GM12878 (cell line): ENCODE data around the gene TTLL12.

Experiments used
- BHLHE40 ChIP-seq, 2 experiments: fragments of 450-650 bp in 1 of 2; IDR thresholded peaks; 2 replicates each; pipeline ENCODE4 v1.6.1; 2011 to 2017; ENCODE audit warnings: low read depth in 2 of 2, borderline replicate concordance in 1 of 2, improper control_type of control experiment in 1 of 2, low read length in 1 of 2, mild to moderate bottlenecking in 1 of 2
- CTCF ChIP-seq, 3 experiments: IDR thresholded peaks in 2 of 3; conservative IDR thresholded peaks in 1 of 3; 2 replicates each; pipeline ENCODE4 v1.5.1; 2011; ENCODE audit warnings: low read depth in 3 of 3, low read length in 3 of 3, mild to moderate bottlenecking in 3 of 3, control low read depth in 2 of 3, moderate library complexity in 2 of 3, inconsistent platforms in 1 of 3, mixed read lengths in 1 of 3; ENCODE audit not compliant: control insufficient read depth in 2 of 3, insufficient read depth in 1 of 3; ENCODE audit errors: extremely low read depth in 1 of 3
- EP300 ChIP-seq, 2 experiments: fragments of 150-350 bp in 1 of 2; IDR thresholded peaks; 2 replicates each; pipeline ENCODE4 v1.6.1; 2011 to 2012; ENCODE audit warnings: low read depth in 2 of 2, low read length in 2 of 2, borderline replicate concordance in 1 of 2, improper control_type of control experiment in 1 of 2, inconsistent platforms in 1 of 2; ENCODE audit not compliant: control insufficient read depth in 1 of 2
- EZH2 ChIP-seq: IDR thresholded peaks from 2 replicates; pipeline ENCODE4 v1.6.1; 2012; ENCODE audit warnings: low read depth, mild to moderate bottlenecking, control low read depth, inconsistent platforms, low read length, borderline replicate concordance; ENCODE audit not compliant: control insufficient read depth
- MYC ChIP-seq: IDR thresholded peaks from 2 replicates; pipeline ENCODE4 v1.6.1; 2011; ENCODE audit warnings: mild to moderate bottlenecking, low read length, moderate library complexity, inconsistent platforms; ENCODE audit not compliant: insufficient read depth, insufficient replicate concordance, insufficient read length, severe bottlenecking
- NFXL1 ChIP-seq: fragments of 450-650 bp; IDR thresholded peaks from 2 replicates; pipeline ENCODE4 v1.6.1; 2017; ENCODE audit warnings: antibody characterized with exemption, mild to moderate bottlenecking, borderline replicate concordance
- RBBP5 ChIP-seq: fragments of 200-600 bp; sonication (generic); conservative IDR thresholded peaks from 2 replicates; pipeline ENCODE4 v1.6.1; 2016
- SUPT20H ChIP-seq: IDR thresholded peaks from 2 replicates; pipeline ENCODE4 v1.6.1; 2011; ENCODE audit warnings: low read depth, mild to moderate bottlenecking, low read length, moderate library complexity, borderline replicate concordance; ENCODE audit not compliant: control insufficient read depth
- TARDBP ChIP-seq: IDR thresholded peaks from 2 replicates; pipeline ENCODE4 v1.6.1; 2016; ENCODE audit warnings: borderline replicate concordance
- TCF7 ChIP-seq: IDR thresholded peaks from 2 replicates; pipeline ENCODE4 v1.6.1; 2014; ENCODE audit warnings: antibody characterized with exemption, borderline replicate concordance

DNA sequence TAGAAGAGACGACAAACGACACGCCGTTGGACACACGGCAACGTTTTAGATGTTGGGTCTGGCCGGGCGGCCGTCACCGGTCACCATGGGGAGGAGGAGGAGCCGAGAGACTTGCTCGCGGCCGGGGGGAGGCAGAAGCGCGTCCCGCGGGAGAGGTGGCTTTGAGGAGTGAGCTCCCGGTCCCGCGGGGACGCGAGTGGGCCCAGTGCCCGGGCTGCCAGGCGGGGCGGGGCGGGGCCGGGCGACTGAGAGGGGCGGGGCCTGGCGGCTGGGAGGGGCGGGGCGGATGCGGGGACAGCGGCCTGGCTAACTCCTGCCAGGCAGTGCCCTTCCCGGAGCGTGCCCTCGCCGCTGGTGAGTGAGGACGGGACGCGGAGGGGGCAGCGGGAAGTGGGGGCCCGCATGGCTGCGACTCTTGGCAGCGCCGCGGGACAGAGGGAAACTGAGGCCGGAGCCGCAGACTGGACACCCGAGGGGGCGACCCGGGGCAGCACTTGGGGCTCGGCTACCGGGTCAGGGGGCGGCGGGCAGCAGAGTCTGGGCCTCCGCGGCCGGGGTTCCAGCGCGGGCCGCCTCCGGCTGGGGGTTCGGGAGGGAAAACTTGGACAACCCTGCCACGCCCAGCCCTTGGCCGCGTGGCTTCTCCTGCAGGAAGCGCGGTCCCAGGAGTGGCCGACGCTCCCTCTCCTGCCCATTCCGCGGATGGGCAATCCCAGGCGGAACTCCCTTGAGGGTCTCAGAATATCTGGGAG lies 35.5 kb downstream of the TTLL12 start, which contains the start of gene TSPO:
- no peak for TF ChIP-seq CTCF (IDR thresholded peaks at IDR 0.05 in 2 of 3, conservative IDR thresholded peaks at IDR 0.05 in 1 of 3; ENCODE audit: control insufficient read depth in 2 of 3, extremely low read depth in 1 of 3, insufficient read depth in 1 of 3, low read depth in 3 of 3, low read length in 3 of 3)
- no peak for TF ChIP-seq SUPT20H
- TF ChIP-seq TCF7: no peak
- no peak for TF ChIP-seq TARDBP
- no peak for TF ChIP-seq NFXL1
- no peak for TF ChIP-seq EZH2
- no peak for TF ChIP-seq MYC
- no peak for TF ChIP-seq EP300 (IDR thresholded peaks at IDR 0.05; ENCODE audit: borderline replicate concordance in 1 of 2, control insufficient read depth in 1 of 2, low read depth in 2 of 2, low read length in 2 of 2)
- TF ChIP-seq RBBP5: no peak
- TF ChIP-seq BHLHE40 (IDR thresholded peaks at IDR 0.05; ENCODE audit: borderline replicate concordance in 1 of 2, low read depth in 2 of 2, low read length in 1 of 2): no peak
